ENCODE data around the gene RHEX.
A peak's percentile ranks its signal among the peaks of the same experiment; 100 is the strongest.

RHEX gene

GRCh38 chr1:206025283-206025820 lies 27.6 kb upstream of the RHEX start:
- TF ChIP-seq, protein P1, sequence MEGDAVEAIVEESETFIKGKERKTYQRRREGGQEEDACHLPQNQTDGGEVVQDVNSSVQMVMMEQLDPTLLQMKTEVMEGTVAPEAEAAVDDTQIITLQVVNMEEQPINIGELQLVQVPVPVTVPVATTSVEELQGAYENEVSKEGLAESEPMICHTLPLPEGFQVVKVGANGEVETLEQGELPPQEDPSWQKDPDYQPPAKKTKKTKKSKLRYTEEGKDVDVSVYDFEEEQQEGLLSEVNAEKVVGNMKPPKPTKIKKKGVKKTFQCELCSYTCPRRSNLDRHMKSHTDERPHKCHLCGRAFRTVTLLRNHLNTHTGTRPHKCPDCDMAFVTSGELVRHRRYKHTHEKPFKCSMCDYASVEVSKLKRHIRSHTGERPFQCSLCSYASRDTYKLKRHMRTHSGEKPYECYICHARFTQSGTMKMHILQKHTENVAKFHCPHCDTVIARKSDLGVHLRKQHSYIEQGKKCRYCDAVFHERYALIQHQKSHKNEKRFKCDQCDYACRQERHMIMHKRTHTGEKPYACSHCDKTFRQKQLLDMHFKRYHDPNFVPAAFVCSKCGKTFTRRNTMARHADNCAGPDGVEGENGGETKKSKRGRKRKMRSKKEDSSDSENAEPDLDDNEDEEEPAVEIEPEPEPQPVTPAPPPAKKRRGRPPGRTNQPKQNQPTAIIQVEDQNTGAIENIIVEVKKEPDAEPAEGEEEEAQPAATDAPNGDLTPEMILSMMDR (IDR thresholded peaks at IDR 0.05; ENCODE audit: low read depth, low read length) = no peak
- H3K4me3 ChIP-seq (ENCODE audit: low read depth, low read length) = no peak overlapping the region
- DNase-seq (ENCODE audit: low read depth, low spot score) = no peak
- in situ Hi-C loops (cut with HindIII; ENCODE audit: low sequenced_read_pairs) = no loop called here

- H3K4me3 ChIP-seq (ENCODE audit: low read depth, low read length) = no peak overlapping the region
- in situ Hi-C loops (cut with HindIII; ENCODE audit: low sequenced_read_pairs) = no loop called here
- DNase-seq (ENCODE audit: low read depth, low spot score) = no peak
- TF ChIP-seq, protein P1 (IDR thresholded peaks at IDR 0.05; ENCODE audit: low read depth, low read length) = no peak
Observed at GRCh38 chr1:206029484-206029883, 23.5 kb upstream of the RHEX start.

GRCh38 chr1:206030191-206030590 lies 22.8 kb upstream of the RHEX start:
- TF ChIP-seq, protein P1 (IDR thresholded peaks at IDR 0.05; ENCODE audit: low read depth, low read length) = no peak
- in situ Hi-C loops (cut with HindIII; ENCODE audit: low sequenced_read_pairs) = no loop called here
- no peak for DNase-seq (ENCODE audit: low read depth, low spot score)
- no peak overlapping the region for H3K4me3 ChIP-seq (ENCODE audit: low read depth, low read length)

GRCh38 chr1:206030714-206031113 lies 22.3 kb upstream of the RHEX start:
- DNase-seq (ENCODE audit: low read depth, low spot score) = peak; percentile 62
- H3K4me3 ChIP-seq (ENCODE audit: low read depth, low read length) = no peak overlapping the region
- TF ChIP-seq, protein P1 (IDR thresholded peaks at IDR 0.05; ENCODE audit: low read depth, low read length) = peak; percentile 97
- in situ Hi-C loops (cut with HindIII; ENCODE audit: low sequenced_read_pairs) = no loop called here

- TF ChIP-seq, protein P1 (IDR thresholded peaks at IDR 0.05; ENCODE audit: low read depth, low read length) = no peak
- no peak for DNase-seq (ENCODE audit: low read depth, low spot score)
- no peak overlapping the region for H3K4me3 ChIP-seq (ENCODE audit: low read depth, low read length)
- in situ Hi-C loops (cut with HindIII; ENCODE audit: low sequenced_read_pairs) = no loop called here
Observed at GRCh38 chr1:206032380-206033140, 20.4 kb upstream of the RHEX start.

DNA sequence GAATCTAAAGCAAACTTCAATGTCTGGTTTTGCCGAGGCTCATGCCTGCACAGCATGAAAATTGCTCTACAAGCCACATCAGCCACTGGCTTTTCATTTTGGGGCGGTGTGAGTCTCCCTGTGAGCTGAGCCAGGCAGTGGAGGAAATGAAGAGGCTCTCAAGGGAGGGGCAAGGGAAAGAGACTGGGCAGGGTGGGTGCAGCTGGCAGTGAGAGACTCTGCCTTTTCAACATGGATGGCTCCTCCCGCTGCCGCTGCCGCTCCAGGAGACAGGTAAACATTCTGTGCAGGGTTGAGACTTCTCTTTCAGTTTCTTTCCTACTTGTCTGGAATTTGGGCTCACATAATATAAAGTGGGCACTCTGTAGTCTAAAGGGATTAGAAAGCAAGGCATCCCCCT lies 17.9 kb upstream of the RHEX start:
- DNase-seq (ENCODE audit: low read depth, low spot score) = no peak
- in situ Hi-C loops (cut with HindIII; ENCODE audit: low sequenced_read_pairs) = no loop called here
- no peak overlapping the region for H3K4me3 ChIP-seq (ENCODE audit: low read depth, low read length)

More for the DNA sequence above, 17.9 kb upstream of the RHEX start:
- TF ChIP-seq, protein P1 (IDR thresholded peaks at IDR 0.05; ENCODE audit: low read depth, low read length) = no peak

All from astrocyte of the spinal cord (primary cell).